Common myeloid progenitor, CD34-positive (primary cell): Measurements from ENCODE around the gene RBMXL3.
"Not testable (repeated sequence)": the region's sequence is repeated elsewhere in the genome, so short reads cannot be mapped to it uniquely, and the experiment has no call there.

ENCODE experiments used
- CTCF ChIA-PET: fragments of 350-600 bp; sonication (Branson Sonifier 250); formaldehyde crosslinking; loops from one replicate; lab custom pipeline; 2021; ENCODE audit warnings: antibody characterized with exemption; lab: Charles Lee
- POLR2A ChIA-PET: fragments of 350-600 bp; sonication (Branson Sonifier 250); formaldehyde crosslinking; loops from one replicate; lab custom pipeline; 2021; ENCODE audit warnings: antibody characterized with exemption; lab: Charles Lee
- DNase-seq, 3 donors: peaks; one replicate each; pipeline versions ENCODE4 v3.0.0 to v3.0.0-alpha.2; 2013
- H3K27ac ChIP-seq, 2 experiments: 1 replicate in 1 of 2; 2 replicates in 1 of 2; pipeline ENCODE4 v1.7.0; 2013; ENCODE audit warnings: inconsistent platforms in 2 of 2, low read length in 2 of 2, mild to moderate bottlenecking in 2 of 2, low read depth in 1 of 2, moderate library complexity in 1 of 2; ENCODE audit not compliant: severe bottlenecking in 2 of 2, insufficient read depth in 1 of 2, poor library complexity in 1 of 2
- H3K27me3 ChIP-seq, 5 experiments: replicated peaks in 2 of 5; 1 replicate in 3 of 5; 2 replicates in 2 of 5; pipeline versions ENCODE4 v1.6.1 to v1.7.0; 2013; ENCODE audit warnings: low read length in 4 of 5, mild to moderate bottlenecking in 2 of 5, moderate library complexity in 2 of 5, inconsistent platforms in 1 of 5; ENCODE audit not compliant: insufficient read depth in 5 of 5, control insufficient read depth in 4 of 5
- H3K36me3 ChIP-seq, 4 experiments: 1 replicate in 2 of 4; 2 replicates in 2 of 4; pipeline versions ENCODE4 v1.6.1 to v1.7.0; 2013; ENCODE audit warnings: low read length in 3 of 4, control low read depth in 1 of 4, mild to moderate bottlenecking in 1 of 4; ENCODE audit not compliant: control insufficient read depth in 4 of 4, insufficient read depth in 4 of 4
- H3K4me1 ChIP-seq, 4 experiments: 1 replicate in 3 of 4; 2 replicates in 1 of 4; pipeline versions ENCODE4 v1.6.1 to v1.7.1; 2013; ENCODE audit warnings: low read length in 3 of 4, mild to moderate bottlenecking in 3 of 4, control low read depth in 1 of 4, inconsistent platforms in 1 of 4, moderate library complexity in 1 of 4; ENCODE audit not compliant: control insufficient read depth in 4 of 4, insufficient read depth in 4 of 4; ENCODE audit errors: control extremely low read depth in 1 of 4
- H3K4me3 ChIP-seq, 7 experiments: 1 replicate in 4 of 7; 2 replicates in 3 of 7; pipeline versions ENCODE4 v1.5.1 to v1.7.0; 2013; ENCODE audit warnings: mild to moderate bottlenecking in 7 of 7, low read length in 6 of 7, moderate library complexity in 6 of 7, inconsistent platforms in 2 of 7, low read depth in 2 of 7, control low read depth in 1 of 7; ENCODE audit not compliant: insufficient read depth in 4 of 7, control insufficient read depth in 1 of 7; ENCODE audit errors: extremely low read depth in 1 of 7
- H3K9me3 ChIP-seq, 5 experiments: 1 replicate in 4 of 5; 2 replicates in 1 of 5; pipeline versions ENCODE4 v1.6.1 to v1.7.1; 2013; ENCODE audit warnings: low read length in 4 of 5, mild to moderate bottlenecking in 2 of 5, inconsistent platforms in 1 of 5, low read depth in 1 of 5, moderate library complexity in 1 of 5; ENCODE audit not compliant: control insufficient read depth in 4 of 5, insufficient read depth in 2 of 5; ENCODE audit errors: control extremely low read depth in 1 of 5
- WGBS: methylation state at CpG from one replicate; pipeline ENCODE4 v1.1.5; 2013; ENCODE audit not compliant: insufficient coverage; 5-methylcytosine and 5-hydroxymethylcytosine counted together

The RBMXL3 gene

GRCh38 chrX:115209547-115209946, 20.3 kb downstream of the RBMXL3 start:
- H3K36me3 ChIP-seq, DNase-seq, H3K27ac ChIP-seq, POLR2A ChIA-PET, CTCF ChIA-PET, H3K4me3 ChIP-seq, H3K27me3 ChIP-seq, H3K9me3 ChIP-seq, H3K4me1 ChIP-seq: not testable (repeated sequence)

GRCh38 chrX:115214151-115214550, 24.9 kb downstream of the RBMXL3 start:
- Histone ChIP-seq H3K4me3 (no peak overlapping the region), H3K36me3 (no peaks in the 10 kb centered on the region), H3K27me3 (no peaks in the 10 kb centered on the region), H3K4me1 (no peaks in the 10 kb centered on the region), H3K27ac (no peak overlapping the region), H3K9me3 (no peaks in the 10 kb centered on the region)
- CTCF ChIA-PET: no interaction called here
- no peak for DNase-seq
- 80% methylated on average over 1 of the region's 1 CpG for WGBS
- POLR2A ChIA-PET: no interaction called here

- no peaks in the 10 kb centered on the region for H3K4me1 ChIP-seq
- no peak overlapping the region for H3K27ac ChIP-seq
- 28% methylated on average over 2 of the region's 3 CpGs for WGBS
- no peaks in the 10 kb centered on the region for H3K36me3 ChIP-seq
- H3K9me3 ChIP-seq: no peaks in the 10 kb centered on the region
- H3K27me3 ChIP-seq: peaks cover 0 to 3% (median 0%) of the 10 kb centered on the region in 5 experiments
- ChIA-PET CTCF (no interaction called here), POLR2A (no interaction called here)
- DNase-seq: peak in 1 of 3 donors; percentile 1
- H3K4me3 ChIP-seq: no peak overlapping the region
Measured at GRCh38 chrX:115214605-115215004, 25.4 kb downstream of the RBMXL3 start.

- H3K27me3 ChIP-seq, H3K4me1 ChIP-seq, CTCF ChIA-PET, H3K9me3 ChIP-seq, H3K4me3 ChIP-seq, H3K27ac ChIP-seq, H3K36me3 ChIP-seq, POLR2A ChIA-PET, DNase-seq: not testable (repeated sequence)
- no CpG with 5 or more reads among the region's 4 CpGs for WGBS
Measured at GRCh38 chrX:115217346-115217745, 28.1 kb downstream of the RBMXL3 start.

GRCh38 chrX:115226929-115227328, 37.7 kb downstream of the RBMXL3 start:
- 22% methylated on average over 1 of the region's 1 CpG for WGBS

GRCh38 chrX:115229337-115230003, 40.3 kb downstream of the RBMXL3 start:
- no peak for DNase-seq
- no peak overlapping the region for H3K27ac ChIP-seq
- no peak overlapping the region for H3K4me3 ChIP-seq
- WGBS: 56% methylated on average over 2 of the region's 4 CpGs
- no peaks in the 10 kb centered on the region for H3K36me3 ChIP-seq
- no peaks in the 10 kb centered on the region for H3K9me3 ChIP-seq
- ChIA-PET POLR2A (no interaction called here), CTCF (interaction anchor here (0.6 to 1.0 kb wide), 2 partner anchors 413 to 462 kb away, joined by 3 read pairs; no protein-coding TSS in a partner anchor)
- peaks cover 0 to 5% (median 0%) of the 10 kb centered on the region in 4 experiments for H3K4me1 ChIP-seq
- H3K27me3 ChIP-seq: peaks cover 0 to 27% (median 0%) of the 10 kb centered on the region in 5 experiments

More at GRCh38 chrX:115226929-115227328, 37.7 kb downstream of the RBMXL3 start:
- Histone ChIP-seq H3K4me1 (no peaks in the 10 kb centered on the region), H3K9me3 (no peaks in the 10 kb centered on the region), H3K4me3 (no peak overlapping the region), H3K36me3 (no peaks in the 10 kb centered on the region), H3K27me3 (peaks cover 0 to 9% (median 0%) of the 10 kb centered on the region in 5 experiments), H3K27ac (no peak overlapping the region)
- POLR2A ChIA-PET: no interaction called here
- DNase-seq: peak; percentile 20 to 55 (median 49)
- CTCF ChIA-PET: interaction anchor here (1.2 to 1.6 kb wide), 2 partner anchors 11 to 415 kb away, joined by 3 to 5 read pairs; no protein-coding TSS in a partner anchor

- Histone ChIP-seq H3K9me3 (no peaks in the 10 kb centered on the region), H3K4me3 (peak overlapping the region in 6 of 7 experiments; percentile 41 to 82 (median 64)), H3K4me1 (peaks cover 0 to 5% (median 0%) of the 10 kb centered on the region in 4 experiments), H3K27me3 (peaks cover 0 to 27% (median 0%) of the 10 kb centered on the region in 5 experiments), H3K27ac (no peak overlapping the region), H3K36me3 (no peaks in the 10 kb centered on the region)
- no CpG with 5 or more reads among the region's 6 CpGs for WGBS
- ChIA-PET POLR2A (no interaction called here), CTCF (no interaction called here)
- DNase-seq: peak in 1 of 3 donors; percentile 2
Measured at GRCh38 chrX:115232933-115233496, 43.8 kb downstream of the RBMXL3 start.
